ENCODE measurements around the gene PPHLN1.
"Not testable (repeated sequence)": the region's sequence is repeated elsewhere in the genome, so short reads cannot be mapped to it uniquely, and the experiment has no call there.

PPHLN1 gene

GRCh38 chr12:42315108-42315507 lies 10.9 kb upstream of the PPHLN1 start:
- no peak for TF ChIP-seq CTCF (conservative IDR thresholded peaks at IDR 0.05; ENCODE audit: low read depth, low read length)
- no peak overlapping the region for H3K4me3 ChIP-seq (ENCODE audit: low read depth, low read length)
- DNase-seq (ENCODE audit: low read depth) = no peak

DNA sequence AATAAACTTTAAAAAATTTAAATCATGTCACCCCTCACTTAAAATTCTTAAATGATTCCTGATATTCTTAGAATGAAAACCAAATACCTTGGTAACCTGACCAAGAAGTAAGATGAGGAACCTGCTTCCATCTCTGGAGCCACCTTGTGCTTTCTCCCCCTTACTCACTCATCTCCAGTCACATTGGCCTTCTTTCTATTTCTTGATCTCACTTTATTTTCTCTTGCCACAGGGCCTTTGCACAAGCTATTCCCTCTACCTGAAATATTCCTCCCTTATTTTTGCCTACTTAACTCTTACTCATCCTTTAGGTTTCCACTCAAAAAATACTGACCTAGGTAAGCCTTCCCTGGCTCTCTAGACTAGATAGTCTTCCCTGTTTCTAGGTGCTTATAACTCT lies 5.2 kb upstream of the PPHLN1 start:
- H3K4me3 ChIP-seq (ENCODE audit: low read depth, low read length) = no peak overlapping the region
- no peak for DNase-seq (ENCODE audit: low read depth)
- no peak for TF ChIP-seq CTCF (conservative IDR thresholded peaks at IDR 0.05; ENCODE audit: low read depth, low read length)

DNA sequence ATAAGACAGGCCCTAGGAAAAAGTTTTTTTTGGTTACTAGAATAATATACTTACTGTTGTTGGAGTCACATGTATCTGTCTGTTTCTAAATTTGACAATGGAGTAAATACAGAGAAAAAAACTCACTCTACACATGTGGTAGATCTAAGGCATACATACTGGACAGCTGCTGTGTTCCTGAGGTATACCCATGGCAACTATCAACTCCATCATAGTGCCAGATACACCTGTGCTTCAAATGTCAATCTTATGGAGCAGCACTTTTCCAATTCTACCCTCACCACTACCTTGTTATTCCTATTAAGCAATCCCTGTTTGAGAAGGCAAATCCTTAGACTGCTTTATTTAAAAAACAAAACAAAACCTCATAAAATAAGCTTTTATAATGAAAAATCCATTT lies 3.4 kb upstream of the PPHLN1 start:
- DNase-seq (ENCODE audit: low read depth) = no peak
- no peak overlapping the region for H3K4me3 ChIP-seq (ENCODE audit: low read depth, low read length)
- TF ChIP-seq CTCF (conservative IDR thresholded peaks at IDR 0.05; ENCODE audit: low read depth, low read length) = no peak

DNA sequence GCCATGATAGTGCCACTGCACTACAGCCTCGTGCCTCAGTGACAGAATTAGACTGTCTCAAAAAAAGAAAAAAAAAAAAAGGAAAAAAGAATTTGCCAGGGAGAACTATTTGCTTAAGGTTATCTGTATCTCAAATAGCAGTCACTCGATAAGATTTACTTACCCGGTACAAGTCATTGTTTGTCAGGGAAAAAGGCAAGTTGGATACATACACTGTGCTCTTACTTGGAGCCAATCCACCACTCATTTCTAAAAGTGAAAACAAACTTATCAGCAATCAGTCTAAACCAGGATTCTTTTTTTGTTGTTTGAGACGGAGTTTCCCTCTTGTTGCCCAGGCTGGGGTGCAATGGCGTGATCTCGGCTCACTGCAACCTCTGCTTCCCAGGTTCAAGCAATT lies 2.1 kb upstream of the PPHLN1 start:
- no peak for DNase-seq (ENCODE audit: low read depth)
- H3K4me3 ChIP-seq (ENCODE audit: low read depth, low read length) = no peak overlapping the region
- no peak for TF ChIP-seq CTCF (conservative IDR thresholded peaks at IDR 0.05; ENCODE audit: low read depth, low read length)

GRCh38 chr12:42325326-42325652 lies 678 bp upstream of the PPHLN1 start:
- TF ChIP-seq CTCF (conservative IDR thresholded peaks at IDR 0.05; ENCODE audit: low read depth, low read length) = no peak
- H3K4me3 ChIP-seq (ENCODE audit: low read depth, low read length) = peak overlapping the region; percentile 73
- DNase-seq (ENCODE audit: low read depth) = no peak

DNA sequence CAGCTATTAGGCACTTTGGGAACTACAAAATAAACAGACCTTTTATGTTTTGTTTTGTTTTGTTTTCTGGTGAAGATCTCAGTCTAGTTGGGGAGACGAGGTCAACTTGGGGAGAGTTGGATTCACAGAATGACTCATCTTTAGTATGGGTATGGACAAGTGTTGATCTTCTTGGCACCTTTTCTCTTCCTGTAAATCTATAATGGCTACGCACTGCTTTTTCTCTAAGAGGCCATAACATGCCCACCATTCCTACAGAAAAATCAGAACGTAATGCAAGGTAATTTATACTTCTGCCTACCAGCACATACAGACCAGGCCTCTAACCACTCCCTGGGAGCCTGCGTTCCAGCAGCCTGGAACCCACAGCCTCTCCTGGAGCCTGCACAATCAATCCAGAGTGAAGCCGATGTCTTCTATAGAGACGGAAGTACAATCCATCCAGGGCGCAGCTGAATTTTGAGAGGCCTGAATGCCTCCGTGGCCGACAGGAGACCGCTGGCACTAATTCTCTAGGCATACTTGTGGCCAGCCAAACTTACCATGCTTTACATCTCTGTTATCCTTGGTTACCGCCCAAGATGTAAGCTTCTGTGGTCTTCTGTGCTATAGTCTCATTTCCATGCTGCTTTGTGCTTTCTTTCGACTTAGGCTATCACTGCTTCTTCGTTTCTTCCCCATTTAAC lies 717 bp downstream of the PPHLN1 start:
- peak overlapping the region; percentile 73 for H3K4me3 ChIP-seq (ENCODE audit: low read depth, low read length)
- TF ChIP-seq CTCF (conservative IDR thresholded peaks at IDR 0.05; ENCODE audit: low read depth, low read length) = no peak
- peak; percentile 38 for DNase-seq (ENCODE audit: low read depth)

DNA sequence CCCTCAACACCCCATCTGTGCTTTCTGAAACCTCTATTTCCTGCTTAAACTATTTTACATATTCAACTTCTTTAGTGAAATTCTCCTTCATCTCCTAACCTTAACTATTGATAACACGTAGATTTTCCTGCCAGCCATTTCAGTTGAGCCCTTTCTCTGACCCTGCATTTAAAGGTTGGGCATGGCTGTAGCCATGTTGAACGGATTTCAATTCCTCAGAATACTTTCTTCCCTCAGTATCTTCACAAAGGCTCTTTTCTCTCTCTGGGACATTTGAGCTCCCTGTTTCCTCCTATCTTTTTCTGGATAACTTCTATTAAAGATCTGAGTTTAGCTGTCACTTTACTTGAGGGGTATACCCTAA lies 1.2 kb downstream of the PPHLN1 start:
- H3K4me3 ChIP-seq (ENCODE audit: low read depth, low read length) = peak overlapping the region; percentile 73
- TF ChIP-seq CTCF (conservative IDR thresholded peaks at IDR 0.05; ENCODE audit: low read depth, low read length) = no peak
- DNase-seq (ENCODE audit: low read depth) = no peak

GRCh38 chr12:42330097-42330496 lies 4.1 kb downstream of the PPHLN1 start:
- not testable (repeated sequence) for DNase-seq (ENCODE audit: low read depth)

More at GRCh38 chr12:42330097-42330496, 4.1 kb downstream of the PPHLN1 start:
- not testable (repeated sequence) for H3K4me3 ChIP-seq (ENCODE audit: low read depth, low read length)

Data from choroid plexus epithelial cell (primary cell).